ENCODE data around the gene SLC26A2.

The SLC26A2 gene

DNA sequence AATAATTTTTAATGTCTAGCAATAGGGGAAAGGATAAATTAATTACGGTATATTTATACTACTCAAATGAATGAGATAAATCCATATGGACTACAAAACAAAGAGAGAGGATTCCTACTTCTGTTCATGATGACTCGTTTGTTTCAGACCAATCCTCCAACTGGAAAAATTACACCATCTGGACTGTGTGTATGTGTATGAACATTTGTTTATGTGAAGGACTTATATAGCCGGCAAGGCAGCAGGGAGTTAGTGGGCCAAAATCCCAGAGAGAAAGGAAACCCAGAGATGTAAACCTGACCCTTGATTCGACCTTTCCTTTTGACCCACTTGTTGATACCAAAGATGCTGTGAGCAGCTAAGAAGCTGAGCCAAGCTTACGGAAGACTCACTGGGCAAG, 36.1 kb upstream of the SLC26A2 start:
- no peaks in the 10 kb centered on the region for H3K9me3 ChIP-seq
- H3K27ac ChIP-seq = no peak overlapping the region
- DNase-seq = no peak
- intact Hi-C loops (cut with DNase I; ENCODE audit: low total_unique reads) = no loop called here
- H3K36me3 ChIP-seq = no peaks in the 10 kb centered on the region
- H3K4me3 ChIP-seq = no peak overlapping the region
- TF ChIP-seq CTCF (IDR thresholded peaks at IDR 0.05) = no peak
- no peaks in the 10 kb centered on the region for H3K27me3 ChIP-seq
- H3K4me1 ChIP-seq = peaks cover 0 to 9% (median 2%) of the 10 kb centered on the region in 4 donors

GRCh38 chr5:149930043-149930748, 30.4 kb upstream of the SLC26A2 start:
- no peak for DNase-seq
- intact Hi-C loops (cut with DNase I; ENCODE audit: low total_unique reads) = no loop called here

GRCh38 chr5:149930749-149931574, 29.6 kb upstream of the SLC26A2 start:
- no peaks in the 10 kb centered on the region for H3K9me3 ChIP-seq
- H3K4me3 ChIP-seq = no peak overlapping the region
- DNase-seq = no peak
- no peaks in the 10 kb centered on the region for H3K36me3 ChIP-seq
- H3K4me1 ChIP-seq = peaks cover 0 to 29% (median 9%) of the 10 kb centered on the region in 4 donors
- TF ChIP-seq CTCF (IDR thresholded peaks at IDR 0.05) = no peak
- peak overlapping the region in 1 of 2 donors; percentile 21 for H3K27ac ChIP-seq
- no peaks in the 10 kb centered on the region for H3K27me3 ChIP-seq
- intact Hi-C loops (cut with DNase I; ENCODE audit: low total_unique reads) = no loop called here

More at GRCh38 chr5:149930043-149930748, 30.4 kb upstream of the SLC26A2 start:
- Histone ChIP-seq H3K27ac (peak overlapping the region in 1 of 2 donors; percentile 21), H3K4me3 (no peak overlapping the region), H3K36me3 (no peaks in the 10 kb centered on the region), H3K27me3 (no peaks in the 10 kb centered on the region), H3K4me1 (peaks cover 0 to 21% (median 2%) of the 10 kb centered on the region in 4 donors), H3K9me3 (no peaks in the 10 kb centered on the region)
- no peak for TF ChIP-seq CTCF (IDR thresholded peaks at IDR 0.05)

- intact Hi-C loops (cut with DNase I; ENCODE audit: low total_unique reads) = no loop called here
- H3K27ac ChIP-seq = no peak overlapping the region
- no peak for DNase-seq
- H3K9me3 ChIP-seq = no peaks in the 10 kb centered on the region
- no peaks in the 10 kb centered on the region for H3K36me3 ChIP-seq
- H3K4me3 ChIP-seq = peak overlapping the region; percentile 9 to 21
- H3K4me1 ChIP-seq = peaks cover 0 to 39% (median 16%) of the 10 kb centered on the region in 4 donors
- no peaks in the 10 kb centered on the region for H3K27me3 ChIP-seq
- no peak for TF ChIP-seq CTCF (IDR thresholded peaks at IDR 0.05)
These were observed 28.5 kb upstream of the SLC26A2 start for GRCh38 chr5:149931992-149932436.

GRCh38 chr5:149932445-149933350, 27.9 kb upstream of the SLC26A2 start:
- H3K4me3 ChIP-seq = peak overlapping the region; percentile 9 to 21
- H3K27ac ChIP-seq = no peak overlapping the region
- H3K36me3 ChIP-seq = no peaks in the 10 kb centered on the region
- peaks cover 0 to 46% (median 22%) of the 10 kb centered on the region in 4 donors for H3K4me1 ChIP-seq
- H3K27me3 ChIP-seq = no peaks in the 10 kb centered on the region
- no peaks in the 10 kb centered on the region for H3K9me3 ChIP-seq
- peak; percentile 10 to 31 for TF ChIP-seq CTCF (IDR thresholded peaks at IDR 0.05)
- intact Hi-C loops (cut with DNase I; ENCODE audit: low total_unique reads) = no loop called here
- DNase-seq = no peak
